Stimulated activated CD4-positive, alpha-beta T cell treated with anti-CD3 and anti-CD28 coated beads, TNF-alpha, amount 100 ng/mL, for 48 hours (primary cell): ENCODE results near the gene FAM8A1.

Experiments used
- DNase-seq, 3 donors: peaks; one replicate each; pipeline ENCODE4 v3.0.0-alpha.2; 2020; ENCODE audit warnings: low read depth in 3 of 3

Gene FAM8A1

DNA sequence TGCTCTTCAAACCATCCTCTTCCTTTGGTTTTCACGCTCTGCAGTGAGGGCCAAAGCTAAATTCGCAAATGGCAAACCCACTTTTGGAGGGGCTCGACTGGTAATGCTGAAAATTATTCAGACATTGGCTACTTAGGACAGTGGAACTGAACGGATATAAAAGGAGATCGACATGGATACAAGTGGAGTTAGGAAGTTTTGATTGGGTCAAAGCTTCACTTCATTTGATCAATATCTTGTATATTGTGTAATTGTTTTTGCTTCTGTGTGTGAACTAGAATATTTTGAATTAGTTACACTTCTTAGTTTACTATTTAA, 1.2 kb downstream of the FAM8A1 start:
- no peak for DNase-seq

DNA sequence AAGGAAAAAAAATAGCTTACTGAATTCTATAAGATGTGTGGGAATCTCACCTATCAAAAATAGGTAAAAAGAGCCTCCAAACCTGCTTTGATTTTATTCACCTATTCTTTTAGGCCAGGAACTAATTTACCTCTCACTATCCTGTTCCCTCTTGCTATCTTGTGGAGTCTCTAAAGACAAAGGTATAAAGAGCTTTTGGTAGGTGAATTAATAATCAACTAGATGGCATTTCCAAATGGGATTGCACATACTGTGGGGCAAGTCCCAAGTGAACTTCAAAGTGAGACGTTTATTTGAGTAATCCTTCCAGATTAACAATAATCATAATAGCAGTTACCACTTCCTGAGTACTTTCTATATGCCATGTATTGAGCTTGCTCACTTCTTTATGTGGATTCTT, 2.8 kb downstream of the FAM8A1 start:
- no peak for DNase-seq

DNA sequence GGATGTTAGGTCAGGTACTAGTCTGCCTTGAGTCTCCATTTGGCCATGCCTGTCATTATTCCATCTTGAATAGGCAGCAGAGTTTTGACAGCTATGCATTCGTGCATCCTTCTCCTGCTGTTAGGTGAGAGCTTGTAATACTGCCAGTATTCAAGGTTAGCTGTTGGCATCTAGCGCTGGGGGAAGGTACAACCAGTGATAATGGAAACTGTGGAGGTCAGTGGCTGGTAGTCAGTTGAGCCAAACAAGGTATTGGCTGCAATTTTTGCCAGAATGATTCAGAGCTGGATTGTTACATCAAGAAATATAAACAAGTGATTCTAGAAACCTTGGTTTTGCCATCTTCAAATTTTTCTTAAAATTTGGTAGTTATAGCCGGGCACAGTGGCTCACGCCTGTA, 6.5 kb downstream of the FAM8A1 start:
- DNase-seq, result no peak

DNA sequence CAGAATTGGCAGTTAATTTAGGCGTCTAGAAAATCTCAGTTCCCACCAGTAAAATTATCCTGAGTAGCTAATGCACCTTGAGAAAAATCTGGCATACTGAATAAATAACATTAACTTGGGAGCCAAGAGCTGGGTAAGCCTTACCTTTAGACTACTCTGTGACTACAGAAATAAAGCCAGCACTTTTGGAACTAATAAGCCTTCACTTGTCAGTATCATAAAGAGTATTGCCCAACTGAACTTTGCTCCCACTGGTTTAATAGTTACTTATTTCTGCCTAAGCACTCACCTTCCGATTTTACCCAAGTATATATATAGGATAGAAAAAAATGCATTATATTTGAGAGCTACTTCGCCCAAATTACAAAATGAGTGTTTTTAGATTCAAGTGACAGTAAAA, 10.7 kb downstream of the FAM8A1 start:
- DNase-seq, result no peak

DNA sequence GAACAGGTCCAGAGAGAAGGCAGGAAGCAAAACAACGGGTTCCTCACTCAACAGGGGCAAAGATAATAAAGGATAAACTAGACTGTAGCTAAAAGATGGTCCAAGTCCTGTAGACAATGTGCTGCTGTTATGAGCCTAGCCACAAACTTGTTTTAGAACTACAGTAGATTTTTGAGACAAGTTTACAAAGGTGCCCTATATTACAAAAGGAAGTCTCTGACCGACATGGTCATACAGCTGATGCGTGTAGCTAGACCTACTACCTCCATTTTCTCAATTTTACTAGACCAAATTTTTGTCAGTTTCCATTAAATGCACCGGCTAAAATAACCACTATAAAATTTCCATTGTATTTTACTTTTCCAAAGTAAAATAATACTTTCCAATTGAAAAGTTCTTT, 11.9 kb downstream of the FAM8A1 start:
- no peak for DNase-seq

DNA sequence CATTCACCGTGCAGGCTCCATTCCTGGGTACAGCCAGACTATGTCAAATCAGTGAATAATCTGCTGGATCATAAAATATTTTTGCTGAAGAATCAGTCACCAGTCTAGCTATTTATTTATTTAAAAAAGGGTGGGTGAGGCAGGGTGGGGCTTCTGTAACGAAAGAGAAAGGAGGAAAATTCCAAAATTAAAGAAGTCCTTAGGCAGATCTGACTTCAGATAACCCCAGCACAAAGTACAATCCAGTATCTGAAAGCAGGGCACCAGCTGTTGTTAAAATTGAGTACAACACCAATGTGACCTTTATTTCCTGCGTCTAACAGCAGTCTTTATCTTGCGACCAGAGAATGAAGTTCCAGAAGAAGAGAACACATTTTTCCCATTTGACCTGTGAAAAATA, 15.7 kb downstream of the FAM8A1 start:
- no peak for DNase-seq

DNA sequence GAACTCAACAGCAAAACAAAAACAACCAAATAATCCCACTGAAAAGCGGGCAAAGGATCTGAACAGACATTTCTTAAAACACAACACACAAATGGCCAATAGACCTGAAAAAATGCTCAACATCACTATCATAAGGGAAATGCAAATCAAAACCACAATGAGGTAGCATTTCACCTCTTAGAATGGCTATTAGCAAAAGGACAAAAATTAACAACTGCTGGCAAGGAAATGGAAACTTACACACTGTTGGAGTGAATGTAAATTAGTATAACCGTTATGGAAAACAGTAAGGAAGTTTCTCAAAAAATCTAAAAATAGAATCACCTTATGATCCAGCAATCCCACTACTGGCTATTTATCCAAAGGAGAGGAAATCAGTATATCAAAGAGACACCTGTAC, 20.9 kb downstream of the FAM8A1 start:
- no peak for DNase-seq

DNA sequence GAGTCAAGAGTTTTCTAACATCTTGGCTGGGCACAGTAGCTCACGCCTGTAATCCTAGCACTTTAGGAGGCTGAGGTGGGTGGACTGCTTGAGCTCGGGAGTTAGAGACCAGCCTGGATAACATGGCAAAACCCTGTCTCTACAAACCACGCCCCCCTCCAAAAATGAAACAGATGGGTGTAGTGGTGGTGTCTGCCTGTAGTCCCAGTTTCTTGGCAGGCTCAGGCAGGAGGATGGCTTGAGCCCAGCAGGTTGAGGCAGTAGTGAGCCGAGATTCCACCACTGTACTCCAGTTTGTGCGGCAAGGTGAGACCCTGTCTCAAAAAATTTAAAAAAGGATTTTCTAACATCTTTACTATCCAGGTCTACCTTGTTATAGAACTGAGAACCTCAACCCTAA, 22.0 kb downstream of the FAM8A1 start:
- DNase-seq, result no peak

DNA sequence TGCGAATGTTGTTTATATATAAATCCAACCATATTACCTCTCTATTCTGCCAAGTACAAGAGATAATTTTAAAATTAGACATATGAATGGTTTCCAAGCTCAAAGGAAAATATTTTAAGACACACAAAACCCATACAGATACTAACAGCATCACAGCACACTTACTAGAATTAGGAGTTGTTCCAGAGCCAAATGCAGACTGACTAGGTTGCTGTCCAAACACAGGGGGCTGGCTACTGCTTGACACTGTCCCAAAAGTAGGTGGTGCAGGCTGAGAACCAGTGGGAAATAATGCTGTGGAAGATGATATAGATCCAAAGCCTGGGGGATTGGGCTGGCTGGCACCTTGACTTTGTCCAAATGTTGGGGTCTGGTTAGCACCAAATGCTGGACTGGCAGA, 24.3 kb downstream of the FAM8A1 start:
- DNase-seq, result no peak

DNA sequence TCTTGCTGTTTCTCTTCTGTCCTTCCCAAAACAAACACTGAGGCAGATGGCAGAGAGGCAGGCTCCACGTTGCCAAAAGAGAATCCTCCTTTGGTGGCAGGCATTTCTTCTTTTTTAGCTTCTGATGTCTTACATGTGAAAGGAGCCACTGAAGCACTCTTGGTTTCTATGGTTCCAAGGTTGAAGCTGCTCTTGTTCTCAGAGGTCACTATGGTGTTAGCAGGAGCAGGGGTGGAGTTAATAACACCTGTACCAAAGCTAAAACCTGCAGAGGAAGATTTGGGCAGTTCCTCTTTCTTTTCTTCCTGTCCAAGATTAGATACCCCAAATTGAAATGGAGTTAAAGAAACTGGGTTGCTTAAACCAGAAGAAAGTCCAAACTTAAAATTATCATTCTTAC, 28.8 kb downstream of the FAM8A1 start:
- DNase-seq, result no peak

DNA sequence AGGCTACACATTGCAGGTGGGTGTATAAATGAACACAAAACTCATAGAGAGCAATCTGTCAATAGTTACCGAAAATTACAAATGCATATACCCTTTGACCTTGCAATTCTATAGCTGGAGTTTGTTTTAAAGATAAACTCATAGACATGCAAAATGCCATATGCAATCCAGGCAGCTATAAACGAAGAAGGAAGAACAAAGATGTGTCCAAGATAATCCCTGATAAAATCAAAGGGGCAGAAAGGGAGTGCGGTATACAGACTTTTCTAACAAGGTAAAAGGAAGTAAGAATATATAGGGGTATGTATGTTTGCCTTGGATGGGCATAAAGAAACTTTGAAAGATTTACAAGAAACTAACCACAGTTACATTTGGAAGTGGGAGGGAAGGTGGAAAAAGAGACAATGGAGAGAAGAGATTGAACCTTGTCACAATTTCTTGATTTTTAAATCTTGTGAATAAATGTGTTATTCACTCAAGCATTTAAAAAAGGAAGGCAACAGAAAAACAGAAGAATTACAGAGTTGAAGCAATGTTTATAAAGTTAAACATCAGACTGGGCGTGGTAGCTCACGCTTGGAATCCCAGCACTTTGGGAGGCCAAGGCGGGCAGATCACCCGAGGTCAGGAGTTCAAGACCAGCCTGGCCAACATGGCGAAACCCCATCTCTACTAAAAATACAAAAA, 29.9 kb downstream of the FAM8A1 start:
- DNase-seq, result no peak

DNA sequence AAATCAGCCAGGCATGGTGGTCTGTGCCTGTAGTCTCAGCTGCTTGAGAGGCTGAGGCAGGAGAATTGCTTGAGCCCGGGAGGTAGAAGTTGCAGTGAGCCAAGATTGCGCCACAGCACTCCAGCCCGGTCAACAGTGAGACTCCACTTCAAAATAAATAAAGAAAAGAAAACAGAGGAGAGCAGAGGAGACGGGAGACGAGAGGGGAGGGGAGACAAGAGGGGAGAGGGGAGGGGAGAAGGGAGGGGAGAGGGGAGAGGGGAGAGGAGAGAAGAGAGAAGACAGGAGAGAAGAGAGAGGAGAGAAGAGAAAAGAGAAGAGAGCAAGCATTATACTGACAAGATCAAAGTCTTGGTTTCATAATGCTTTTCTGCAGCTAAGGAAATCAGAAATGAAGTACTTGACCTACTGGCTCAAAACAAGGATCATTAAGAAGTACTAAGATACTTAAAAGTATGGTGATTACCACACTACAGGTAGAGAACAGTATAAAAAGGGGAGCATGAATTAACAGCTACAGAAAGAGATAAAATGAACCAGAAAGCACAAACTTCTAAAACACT, 30.5 kb downstream of the FAM8A1 start:
- DNase-seq, result no peak

DNA sequence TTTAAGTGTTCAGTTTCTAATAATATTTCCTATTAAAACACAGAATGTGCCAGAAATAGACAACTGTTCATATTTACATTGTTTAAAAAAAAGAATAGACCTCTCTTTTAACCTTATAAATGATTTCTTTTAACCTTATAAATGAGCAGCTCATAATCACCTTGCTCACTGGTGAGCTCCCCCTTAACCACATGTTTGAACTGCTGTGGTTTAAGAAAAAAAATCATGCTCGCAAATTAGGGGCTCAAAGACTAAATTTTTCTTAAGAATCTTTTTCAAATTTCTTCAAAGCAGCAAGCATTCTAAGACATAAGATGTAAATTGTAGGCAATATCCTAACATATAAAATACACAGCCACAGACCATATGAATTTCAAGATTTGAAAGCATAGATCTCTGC, 32.8 kb downstream of the FAM8A1 start:
- no peak for DNase-seq

DNA sequence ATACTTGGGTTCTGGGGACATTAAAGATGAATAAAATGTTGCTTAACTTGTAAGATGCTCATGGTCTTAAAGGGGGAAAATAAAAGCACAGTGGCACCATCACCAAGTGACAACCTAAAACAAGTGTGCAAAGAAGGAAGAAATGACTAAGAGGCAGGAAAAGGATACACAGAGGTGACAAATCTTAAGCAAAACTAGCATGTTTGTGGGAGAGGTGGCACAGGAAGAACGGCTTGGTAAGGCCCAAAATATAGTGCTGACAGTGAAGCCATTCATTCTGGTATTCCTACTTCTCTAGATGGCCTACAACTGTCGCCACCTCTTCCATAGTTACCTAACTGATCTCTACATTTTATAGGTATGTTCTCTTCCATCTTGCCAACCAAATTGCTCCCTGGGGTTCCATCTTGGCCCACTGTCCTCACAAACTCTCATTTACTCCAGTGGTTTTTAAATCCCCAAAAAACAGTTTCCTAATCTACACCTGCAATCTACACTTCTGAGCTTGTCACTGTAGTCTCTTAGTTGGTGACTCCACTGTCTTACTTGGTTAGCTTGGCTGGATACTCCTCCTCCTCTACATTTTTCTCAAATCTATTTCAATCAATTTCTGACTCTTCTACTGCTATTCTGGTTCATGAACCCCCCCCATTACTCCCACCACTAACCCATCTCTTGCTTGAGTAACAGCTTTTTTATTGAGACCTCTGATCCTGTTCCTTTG, 33.5 kb downstream of the FAM8A1 start:
- DNase-seq, result no peak

DNA sequence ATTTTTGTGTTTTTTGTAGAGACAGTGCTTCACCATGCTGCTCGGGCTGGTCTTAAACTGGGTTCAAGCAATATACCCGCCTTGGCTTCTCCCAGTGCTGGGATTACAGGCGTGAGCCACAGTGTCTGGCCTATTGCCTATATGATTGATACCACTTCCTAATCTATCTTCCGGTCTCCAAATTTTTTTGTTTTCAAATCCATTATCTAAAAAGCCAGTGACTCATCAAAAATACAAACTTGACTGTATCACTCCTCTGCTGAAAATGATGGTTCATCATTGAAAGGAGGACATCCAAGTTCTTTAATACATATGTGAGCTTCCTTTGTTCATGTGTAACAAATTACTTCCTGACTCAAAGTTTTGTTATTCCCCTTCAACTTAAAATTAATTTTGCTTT, 35.5 kb downstream of the FAM8A1 start:
- DNase-seq, result no peak

DNA sequence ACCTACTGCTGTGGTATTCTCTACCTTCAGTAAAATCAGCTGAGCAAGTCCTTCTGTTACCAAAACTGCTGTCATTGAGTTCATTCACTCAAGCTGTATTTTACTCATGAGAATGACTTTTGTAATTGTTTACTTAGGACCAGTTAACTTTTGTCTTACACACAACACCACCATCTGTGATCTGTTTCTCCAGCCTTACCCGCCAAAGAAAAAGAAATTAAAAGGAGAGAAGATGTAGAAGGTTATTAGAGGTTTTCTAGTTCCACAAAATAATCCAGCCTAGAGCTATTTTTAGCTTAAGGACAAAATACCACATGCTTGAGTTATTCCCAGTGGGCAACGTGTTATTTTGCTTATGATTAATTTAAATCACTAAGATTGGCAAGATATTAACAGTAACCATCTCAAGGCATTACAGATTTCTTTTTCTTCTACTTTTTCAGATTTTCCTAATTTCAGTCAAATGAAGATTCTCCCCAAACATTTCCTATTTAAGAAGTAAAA, 38.2 kb downstream of the FAM8A1 start:
- no peak for DNase-seq

DNA sequence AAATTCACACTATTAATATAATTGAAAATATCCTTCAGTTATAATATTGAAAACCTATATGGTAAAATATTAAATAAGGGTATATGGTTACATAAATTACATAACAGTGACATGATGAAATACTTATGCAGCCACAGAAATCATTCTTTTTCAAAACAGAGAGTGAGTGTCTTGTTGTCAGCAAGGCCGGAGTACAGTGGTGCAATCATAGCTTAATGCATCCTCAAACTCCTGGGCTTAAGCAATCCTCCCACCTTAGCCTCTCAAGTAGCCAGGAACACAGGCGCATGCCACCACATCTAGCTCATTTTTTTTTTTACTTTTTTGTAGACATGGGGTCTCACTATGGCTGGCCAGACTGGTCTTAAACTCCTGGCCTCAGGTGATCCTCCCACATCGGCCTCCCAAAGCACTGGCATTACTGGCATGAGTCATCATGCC, 40.4 kb downstream of the FAM8A1 start:
- no peak for DNase-seq

DNA sequence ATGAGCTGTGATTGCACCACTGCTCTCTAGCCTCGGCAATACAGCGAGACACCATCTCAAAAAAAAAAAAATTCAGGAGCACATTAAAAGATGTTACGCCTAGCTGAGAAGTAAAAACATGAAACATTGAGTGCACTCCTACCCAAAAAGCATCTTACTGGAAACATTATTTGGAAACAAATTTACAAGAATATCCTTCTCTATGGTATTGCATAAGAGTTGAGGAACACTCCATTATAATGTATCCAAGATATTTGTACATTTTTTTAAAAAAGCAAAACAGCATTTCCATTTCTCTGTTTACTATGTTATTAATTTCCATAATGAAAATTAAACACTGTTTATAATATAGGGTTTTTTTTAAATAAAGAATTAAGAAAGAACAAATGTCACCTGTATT, 48.6 kb downstream of the FAM8A1 start:
- DNase-seq, result no peak

DNA sequence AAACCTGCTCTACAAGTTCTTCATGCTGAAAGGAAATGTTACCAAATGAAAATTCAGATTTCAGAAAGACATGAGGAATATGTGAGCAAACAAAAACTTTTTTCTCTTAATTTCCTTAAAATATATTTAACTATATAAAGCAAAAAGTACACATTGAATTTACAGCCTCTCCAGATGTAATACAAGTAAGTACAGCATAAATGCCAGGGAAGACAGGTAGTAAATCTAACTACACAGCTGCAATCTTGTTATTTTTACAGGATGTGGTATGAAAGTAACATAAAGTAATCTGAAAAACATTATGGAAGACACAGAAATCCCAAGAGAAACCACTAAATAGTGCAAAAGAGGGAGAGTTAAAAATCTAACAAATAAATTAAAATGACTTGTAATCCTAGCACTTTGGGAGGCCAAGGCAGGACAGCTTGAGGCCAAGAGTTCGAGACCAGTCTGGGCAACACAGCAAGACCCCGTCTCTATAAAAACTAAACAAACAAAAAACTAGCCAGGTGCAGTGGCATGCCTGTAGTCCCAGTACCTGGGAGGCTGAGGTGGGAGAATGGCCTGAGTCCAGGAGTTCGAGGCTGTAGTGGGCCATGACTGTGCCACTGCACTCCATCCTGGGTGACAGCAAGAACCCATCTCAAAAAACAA, 50.7 kb downstream of the FAM8A1 start:
- no peak for DNase-seq

DNA sequence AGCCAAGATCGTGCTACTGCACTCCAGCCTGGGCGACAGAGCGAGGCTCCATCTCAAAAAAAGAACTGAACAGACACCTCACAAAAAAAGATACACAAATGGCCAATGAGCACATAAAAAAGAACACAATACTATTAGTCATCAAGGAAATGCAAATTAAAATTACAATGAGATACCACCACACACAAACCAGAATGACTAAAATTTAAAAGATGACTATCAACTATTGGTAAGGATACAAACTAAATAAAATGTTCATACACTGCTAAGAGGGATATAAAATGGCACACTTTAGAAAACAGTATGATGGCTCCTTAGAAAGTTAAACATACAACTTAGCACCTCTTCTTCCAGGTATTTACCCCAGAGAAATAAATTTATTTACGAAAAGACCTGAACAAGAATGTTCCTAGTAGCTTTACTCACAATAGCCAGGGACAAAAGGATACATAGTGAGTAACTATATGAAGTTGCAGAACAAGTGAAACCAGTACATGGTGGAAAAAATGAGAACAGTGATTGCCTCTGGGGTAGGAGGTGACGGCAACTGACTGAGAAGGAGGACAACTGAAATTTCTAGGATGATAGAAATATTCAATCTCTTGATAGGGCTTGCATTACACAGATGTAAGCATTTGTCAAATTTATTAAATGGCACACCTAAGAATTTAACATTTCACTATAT, 53.2 kb downstream of the FAM8A1 start:
- DNase-seq, result no peak

DNA sequence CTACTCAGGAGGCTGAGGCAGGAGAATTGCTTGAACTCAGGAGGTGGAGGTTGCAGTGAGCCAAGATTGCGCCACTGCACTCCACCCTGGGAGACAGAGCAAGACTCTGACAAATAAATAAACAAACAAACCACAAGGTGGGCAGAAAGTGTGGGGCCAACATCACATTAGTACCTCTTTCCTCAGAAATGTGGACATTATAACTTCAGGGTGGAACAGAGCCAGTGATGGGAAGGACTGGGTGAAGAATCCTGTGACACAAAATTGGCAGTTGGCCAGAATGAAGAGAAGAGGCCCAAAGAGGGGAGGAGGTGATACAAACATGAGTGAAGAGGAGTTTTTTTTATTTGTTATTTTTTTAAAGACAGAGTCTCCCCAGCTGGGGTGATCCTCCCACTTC, 56.0 kb downstream of the FAM8A1 start:
- no peak for DNase-seq

DNA sequence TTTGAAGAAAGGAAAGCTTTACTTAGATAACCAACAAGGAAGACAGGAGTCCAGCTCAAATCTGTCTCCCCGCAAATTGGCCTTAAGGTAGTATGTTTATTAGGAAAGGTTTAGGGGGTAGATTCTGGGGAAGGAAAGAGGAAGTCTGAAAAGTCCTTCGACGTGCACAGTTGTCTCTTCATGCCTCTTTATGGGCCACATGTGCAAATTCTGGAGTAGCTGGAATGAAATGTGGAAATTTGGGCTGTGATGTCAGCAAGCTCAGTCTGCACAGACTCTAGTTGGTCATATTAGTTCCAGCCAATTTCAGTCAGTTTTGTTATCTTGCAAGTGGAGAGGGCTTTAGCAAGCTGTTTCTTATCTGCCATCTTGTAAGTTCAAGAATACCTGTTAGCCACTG, 56.5 kb downstream of the FAM8A1 start:
- no peak for DNase-seq
